Right lobe of liver (tissue), 4 donors: ENCODE data around the gene NUDC.

Experiments used
- CTCF ChIP-seq, 4 donors: fragments of 200-600 bp in 3 of 4; fragments of 450-650 bp in 1 of 4; IDR thresholded peaks; one replicate each; pipeline versions ENCODE4 v1.5.1 to v1.8.0; 2016 to 2022; ENCODE audit warnings: antibody characterized with exemption in 4 of 4, mild to moderate bottlenecking in 2 of 4
- POLR2A ChIP-seq: fragments of 450-650 bp; IDR thresholded peaks from one replicate; pipeline ENCODE4 v1.6.1; 2017; ENCODE audit warnings: antibody characterized with exemption, mild to moderate bottlenecking
- donor health status: DM: no; HTN: no; CAD: no.
- donor health status: DM: no; HTN: no; CAD: no.
- donor health status: DM: no; HTN: yes; CAD: no.

GRCh38 chr1:26972821-26973220, 51.3 kb downstream of the NUDC start:
- TF ChIP-seq CTCF (IDR thresholded peaks at IDR 0.05) (no peak), POLR2A (no peak)
